DLD1 (cell line): ENCODE data around the gene GRK1.

ENCODE experiments used
- in situ Hi-C: cut with HindIII; loops from 2 replicates; pipeline ENCODE4 v1.10.0; 2017; ENCODE audit warnings: low sequenced_read_pairs

Gene GRK1

GRCh38 chr13:113632706-113633484 is 34.1 kb upstream of the GRK1 start:
- in situ Hi-C loops, result no loop called here

GRCh38 chr13:113633485-113633873 is 33.5 kb upstream of the GRK1 start:
- in situ Hi-C loops, result no loop called here

GRCh38 chr13:113634279-113635047 is 32.6 kb upstream of the GRK1 start:
- in situ Hi-C loops, result no loop called here

GRCh38 chr13:113635048-113635420 is 32.0 kb upstream of the GRK1 start:
- in situ Hi-C loops, result no loop called here

GRCh38 chr13:113635709-113636108 is 31.3 kb upstream of the GRK1 start:
- in situ Hi-C loops, result no loop called here

- in situ Hi-C loops, result no loop called here
Observed at GRCh38 chr13:113636266-113636963, 30.6 kb upstream of the GRK1 start.

- in situ Hi-C loops, result no loop called here
Observed at GRCh38 chr13:113637262-113638160, 29.5 kb upstream of the GRK1 start.

GRCh38 chr13:113638173-113638746 is 28.8 kb upstream of the GRK1 start:
- in situ Hi-C loops, result no loop called here

GRCh38 chr13:113638806-113639205 is 28.2 kb upstream of the GRK1 start:
- in situ Hi-C loops, result no loop called here

- in situ Hi-C loops, result no loop called here
Observed at GRCh38 chr13:113639616-113640262, 27.3 kb upstream of the GRK1 start.

- in situ Hi-C loops, result no loop called here
Observed at GRCh38 chr13:113641426-113641825, 25.6 kb upstream of the GRK1 start.

GRCh38 chr13:113642563-113642962 is 24.5 kb upstream of the GRK1 start:
- in situ Hi-C loops, result no loop called here

- in situ Hi-C loops, result no loop called here
Observed at GRCh38 chr13:113643593-113643992, 23.4 kb upstream of the GRK1 start.

- in situ Hi-C loops, result no loop called here
Observed at GRCh38 chr13:113644800-113645199, 22.2 kb upstream of the GRK1 start.

- in situ Hi-C loops, result no loop called here
Observed at GRCh38 chr13:113645329-113645728, 21.7 kb upstream of the GRK1 start.

- in situ Hi-C loops, result no loop called here
Observed at GRCh38 chr13:113646376-113646775, 20.6 kb upstream of the GRK1 start.

- in situ Hi-C loops, result no loop called here
Observed at GRCh38 chr13:113646921-113647340, 20.1 kb upstream of the GRK1 start.

- in situ Hi-C loops, result no loop called here
Observed at GRCh38 chr13:113647351-113648215, 19.4 kb upstream of the GRK1 start.

GRCh38 chr13:113648216-113648610 is 18.8 kb upstream of the GRK1 start:
- in situ Hi-C loops, result no loop called here
